ENCODE data around the gene TIAM2.
"Not testable (repeated sequence)": the region's sequence is repeated elsewhere in the genome, so short reads cannot be mapped to it uniquely, and the experiment has no call there.

The TIAM2 gene

GRCh38 chr6:155171747-155172449 is 176.8 kb downstream of the TIAM2 start:
- FAIRE-seq: no peak

- no peak for FAIRE-seq
Measured at GRCh38 chr6:155173488-155173887, 178.4 kb downstream of the TIAM2 start.

- FAIRE-seq: no peak
Measured at GRCh38 chr6:155174576-155175211, 179.6 kb downstream of the TIAM2 start.

- peak; percentile 82 for FAIRE-seq
Measured at GRCh38 chr6:155177363-155177961, 182.3 kb downstream of the TIAM2 start.

- FAIRE-seq: no peak
Measured at GRCh38 chr6:155181498-155181897, 186.4 kb downstream of the TIAM2 start.

GRCh38 chr6:155182103-155182502 is 187.0 kb downstream of the TIAM2 start:
- FAIRE-seq: no peak

- FAIRE-seq: no peak
Measured at GRCh38 chr6:155183095-155183494, 188.0 kb downstream of the TIAM2 start.

GRCh38 chr6:155185041-155185440 is 189.9 kb downstream of the TIAM2 start:
- FAIRE-seq: not testable (repeated sequence)

GRCh38 chr6:155185544-155185943 is 190.4 kb downstream of the TIAM2 start:
- no peak for FAIRE-seq

GRCh38 chr6:155186052-155186658 is 191.0 kb downstream of the TIAM2 start:
- FAIRE-seq: no peak

- FAIRE-seq: no peak
Measured at GRCh38 chr6:155187106-155187505, 192.0 kb downstream of the TIAM2 start.

- FAIRE-seq: no peak
Measured at GRCh38 chr6:155187994-155188706, 193.0 kb downstream of the TIAM2 start.

- FAIRE-seq: no peak
Measured at GRCh38 chr6:155188707-155189496, 193.8 kb downstream of the TIAM2 start.

- no peak for FAIRE-seq
Measured at GRCh38 chr6:155190677-155191076, 195.6 kb downstream of the TIAM2 start.

GRCh38 chr6:155193526-155193925 is 198.4 kb downstream of the TIAM2 start:
- no peak for FAIRE-seq

GRCh38 chr6:155194399-155194798 is 199.3 kb downstream of the TIAM2 start:
- FAIRE-seq: no peak

- FAIRE-seq: no peak
Measured at GRCh38 chr6:155195903-155196302, 200.8 kb downstream of the TIAM2 start.

- FAIRE-seq: no peak
Measured at GRCh38 chr6:155196911-155197310, 201.8 kb downstream of the TIAM2 start.

GRCh38 chr6:155197932-155198331 is 202.8 kb downstream of the TIAM2 start:
- no peak for FAIRE-seq

GRCh38 chr6:155200012-155200411 is 204.9 kb downstream of the TIAM2 start:
- FAIRE-seq: no peak

- FAIRE-seq: peak; percentile 93
Measured at GRCh38 chr6:155201461-155202226, 206.5 kb downstream of the TIAM2 start.
